HG03565 (cell line): Measurements from ENCODE around the gene TPMT.
"Not testable (repeated sequence)": the region's sequence is repeated elsewhere in the genome, so short reads cannot be mapped to it uniquely, and the experiment has no call there.

ENCODE experiments used
- ATAC-seq: cut with Tn5 transposase; IDR thresholded peaks from one replicate; pipeline ENCODE4 v1.9.1; 2021; ENCODE audit warnings: mild to moderate bottlenecking, moderate library complexity; ENCODE audit not compliant: unreplicated experiment

The TPMT gene

DNA sequence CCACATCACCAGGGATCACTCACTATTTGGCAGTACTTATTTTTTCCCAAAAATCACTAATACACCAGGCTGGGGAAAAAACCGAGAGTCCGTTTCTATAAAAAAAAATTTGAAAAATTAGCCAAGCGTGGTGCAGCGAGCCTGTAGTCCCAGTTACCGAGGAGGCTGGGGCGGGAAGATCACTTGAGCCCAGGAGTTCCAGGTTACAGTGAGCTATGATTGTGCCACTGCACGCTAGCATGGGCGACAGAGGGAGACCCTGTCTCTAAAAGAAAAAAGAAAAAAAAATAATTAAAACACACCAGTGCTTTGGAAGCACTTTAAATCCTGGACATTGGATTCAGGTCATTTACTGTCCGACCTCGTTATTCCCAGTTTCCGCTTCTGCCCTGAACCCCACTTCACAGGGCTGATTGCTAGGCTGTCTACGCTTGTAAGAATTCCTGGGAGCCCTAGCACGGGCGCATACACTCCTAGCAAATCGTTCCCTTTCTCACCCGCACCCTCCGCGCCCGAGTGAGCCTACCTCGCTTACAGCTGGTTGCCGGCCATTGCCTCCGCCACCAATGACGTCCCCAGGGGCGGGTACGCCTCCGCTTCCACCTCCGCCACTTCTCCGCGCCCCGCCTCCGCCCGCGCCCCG, at the start of gene TPMT:
Gene TPMT (minus strand): TSS at position 571 of the 643 bp plus-strand sequence. CDS start 5,950 bp downstream, outside the sequence.
- peak; percentile 31 for ATAC-seq

DNA sequence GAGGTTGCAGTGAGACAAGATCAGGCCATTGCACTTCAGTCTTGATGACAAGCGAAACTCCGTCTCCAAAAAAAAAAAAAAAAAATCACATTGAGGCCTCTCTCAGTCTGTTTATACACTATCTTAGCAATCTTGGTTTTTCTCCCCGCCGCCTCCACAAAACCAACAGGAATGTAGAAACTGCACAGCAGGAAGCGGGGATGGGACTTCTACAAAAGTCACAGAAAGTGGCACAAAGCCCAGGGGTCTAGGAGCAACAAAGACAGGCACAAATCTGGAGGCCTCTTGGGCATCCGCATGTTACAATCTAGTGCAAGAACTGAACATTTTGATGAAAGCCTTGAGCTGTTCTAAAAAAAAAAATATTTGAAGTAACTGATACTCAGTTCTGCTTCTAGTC, 48.9 kb upstream of the TPMT start:
- ATAC-seq, result no peak

DNA sequence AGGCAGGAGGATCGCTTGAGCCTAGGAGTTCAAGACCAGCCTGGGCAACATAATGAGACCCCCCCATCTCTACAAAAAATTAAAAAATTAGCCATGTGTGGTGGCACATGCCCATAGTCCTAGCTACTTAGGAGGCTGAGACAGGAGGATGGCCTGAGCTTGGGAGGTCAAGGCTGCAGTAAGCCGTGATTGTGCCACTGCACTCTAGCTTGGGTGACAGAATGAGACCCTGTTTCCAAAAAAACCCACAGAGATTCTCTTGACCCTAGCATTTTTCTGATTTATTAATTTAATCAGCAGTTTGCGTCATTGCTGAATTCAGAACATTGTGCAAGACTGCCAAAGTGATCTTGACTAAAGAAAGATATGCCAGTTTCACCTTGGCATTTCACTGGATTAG, 37.1 kb upstream of the TPMT start:
- no peak for ATAC-seq

DNA sequence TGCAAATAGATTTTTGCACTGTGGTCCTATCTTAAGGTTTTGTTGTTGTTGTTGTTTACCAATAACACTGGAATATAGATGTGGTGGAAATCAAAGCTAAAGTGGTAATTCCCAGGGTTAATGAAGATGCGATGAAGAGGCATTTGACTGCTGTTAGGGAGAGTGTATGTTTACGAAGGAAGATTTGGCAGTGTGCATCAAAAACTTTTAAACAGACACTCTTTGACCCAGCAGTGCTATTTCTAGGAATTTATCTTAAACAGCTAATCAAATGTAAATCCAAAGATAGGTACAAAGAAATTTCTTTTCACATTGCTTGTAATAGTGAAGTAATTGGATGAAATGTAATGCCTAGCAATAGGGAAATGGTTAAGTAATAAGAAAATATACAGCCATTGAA, 34.3 kb upstream of the TPMT start:
- ATAC-seq, result no peak

GRCh38 chr6:18187701-18188100, 32.8 kb upstream of the TPMT start:
- no peak for ATAC-seq

- ATAC-seq, result no peak
These were observed 31.8 kb upstream of the TPMT start for GRCh38 chr6:18186540-18187250.

DNA sequence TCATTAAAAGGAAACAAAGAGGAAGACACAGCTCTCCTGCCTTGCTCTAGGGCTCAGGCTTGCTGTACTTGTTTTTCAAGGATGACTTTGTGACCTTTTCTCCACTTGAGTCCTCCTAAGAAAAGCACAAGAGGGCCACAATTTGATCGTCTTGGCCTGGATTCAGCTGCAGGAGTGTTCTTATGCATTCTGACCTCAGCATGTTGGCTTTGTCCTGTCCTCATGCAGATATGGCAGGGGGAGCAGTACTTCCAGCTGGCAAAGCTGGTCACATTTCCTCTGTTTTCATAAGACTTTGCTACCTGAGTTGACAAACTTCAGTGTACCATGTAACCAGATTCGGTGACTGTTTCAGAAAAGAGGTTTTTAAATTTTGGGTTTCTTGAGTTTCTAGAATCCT, 31.2 kb upstream of the TPMT start:
- ATAC-seq, result no peak

DNA sequence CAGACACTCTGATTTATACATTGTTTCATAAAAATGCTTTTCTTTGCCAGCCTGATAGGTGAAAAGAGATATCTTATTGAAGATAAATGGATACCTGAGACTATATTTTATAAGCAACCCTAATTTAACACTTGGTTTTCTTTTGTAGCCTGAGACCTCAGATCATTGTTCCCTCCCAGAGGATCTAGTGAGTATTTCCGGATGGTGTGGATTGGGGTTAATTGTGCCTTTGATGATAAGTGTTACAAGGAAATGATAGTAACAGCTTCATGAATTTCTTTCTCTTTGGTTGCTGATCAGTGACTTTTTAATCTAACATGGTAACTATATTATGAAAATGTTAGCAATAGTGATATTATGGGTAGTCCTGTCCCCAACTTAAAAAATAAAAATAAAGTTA, 30.7 kb upstream of the TPMT start:
- ATAC-seq, result no peak

DNA sequence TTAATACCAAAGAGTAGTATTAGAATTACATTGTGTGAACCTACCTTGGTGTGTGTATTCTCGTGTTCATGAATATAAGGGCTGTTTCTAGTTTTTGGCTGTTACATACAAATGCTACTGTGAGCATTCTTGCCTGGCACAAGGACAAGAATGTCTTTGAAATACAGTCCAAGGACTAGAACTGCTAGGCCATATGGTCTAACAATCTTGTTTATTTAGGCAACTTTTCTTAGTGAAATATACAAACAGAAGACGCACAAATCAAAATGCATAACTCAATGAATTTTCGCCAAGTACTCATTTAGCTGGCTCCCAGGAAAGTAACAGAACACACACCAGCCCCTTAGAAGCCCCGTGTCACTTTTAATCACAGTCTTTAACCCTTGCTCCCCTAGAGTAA, 28.9 kb upstream of the TPMT start:
- ATAC-seq, result no peak

- no peak for ATAC-seq
These were observed 27.7 kb upstream of the TPMT start for GRCh38 chr6:18182568-18182967.

- ATAC-seq, result no peak
These were observed 25.0 kb upstream of the TPMT start for GRCh38 chr6:18179770-18180356.

GRCh38 chr6:18178960-18179615, 24.2 kb upstream of the TPMT start:
- ATAC-seq, result no peak

- no peak for ATAC-seq
These were observed 22.5 kb upstream of the TPMT start for GRCh38 chr6:18177286-18177965.

GRCh38 chr6:18176198-18176597, 21.3 kb upstream of the TPMT start:
- ATAC-seq, result not testable (repeated sequence)

DNA sequence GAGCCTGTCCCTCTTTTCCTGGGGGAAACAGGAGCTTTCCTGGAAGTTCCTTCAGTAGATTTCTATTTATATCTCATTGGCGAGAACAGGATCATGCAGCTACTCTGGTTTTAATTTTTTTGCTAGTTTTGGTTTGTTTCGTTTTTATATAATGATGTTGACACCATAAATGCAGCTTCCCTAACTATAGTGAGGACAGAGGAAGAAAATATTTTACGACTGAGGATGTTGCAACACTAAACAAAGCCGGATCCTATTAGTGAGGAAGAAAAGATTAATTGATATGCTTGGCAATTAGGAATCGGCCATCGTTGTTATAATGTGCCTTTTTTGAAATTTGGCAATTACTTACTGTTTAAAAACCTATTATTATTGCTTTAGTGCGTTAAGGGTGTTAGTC, 17.0 kb upstream of the TPMT start:
- no peak for ATAC-seq

DNA sequence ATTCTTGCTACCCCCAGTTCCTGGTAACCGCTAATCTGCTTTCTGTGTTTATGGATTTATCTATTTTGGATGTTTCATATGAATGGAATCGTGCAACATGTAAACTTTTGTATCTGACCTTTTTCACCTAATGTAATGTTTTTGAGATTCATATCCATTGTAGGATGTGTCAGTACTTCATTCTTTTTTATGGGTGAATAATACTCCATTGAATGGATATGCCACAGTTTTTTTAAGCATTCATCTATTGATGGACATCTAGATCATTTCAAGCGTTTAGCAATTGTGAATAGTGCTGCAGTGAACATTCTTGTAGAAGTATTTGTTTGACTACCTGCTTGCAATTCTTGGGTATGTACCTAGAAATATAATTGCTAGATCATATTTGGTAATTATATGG, 13.4 kb upstream of the TPMT start:
- ATAC-seq, result no peak

GRCh38 chr6:18166312-18167036, 11.6 kb upstream of the TPMT start:
- ATAC-seq, result no peak

GRCh38 chr6:18165751-18166150, 10.9 kb upstream of the TPMT start:
- no peak for ATAC-seq

DNA sequence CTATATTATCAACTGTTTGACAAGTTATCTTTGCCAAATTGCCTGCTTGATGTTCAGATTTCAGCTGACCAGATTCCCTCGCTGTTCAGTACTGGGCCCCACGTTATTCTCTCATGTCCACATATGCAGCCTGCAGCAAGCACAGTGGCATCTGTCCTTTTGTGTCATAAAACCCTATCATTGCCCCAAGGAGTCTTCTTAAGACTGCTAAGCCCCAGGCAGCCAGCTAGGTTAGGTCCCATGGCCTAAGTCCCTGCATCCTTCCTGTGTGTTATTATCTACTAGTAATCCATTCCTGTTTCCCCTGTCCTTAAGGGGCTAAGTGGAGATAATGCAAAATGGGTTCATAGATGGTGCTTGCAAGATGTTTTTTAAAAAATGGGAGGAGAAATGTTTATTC, 7.5 kb upstream of the TPMT start:
- ATAC-seq, result no peak

- ATAC-seq, result no peak
These were observed 6.6 kb upstream of the TPMT start for GRCh38 chr6:18161431-18161830.

DNA sequence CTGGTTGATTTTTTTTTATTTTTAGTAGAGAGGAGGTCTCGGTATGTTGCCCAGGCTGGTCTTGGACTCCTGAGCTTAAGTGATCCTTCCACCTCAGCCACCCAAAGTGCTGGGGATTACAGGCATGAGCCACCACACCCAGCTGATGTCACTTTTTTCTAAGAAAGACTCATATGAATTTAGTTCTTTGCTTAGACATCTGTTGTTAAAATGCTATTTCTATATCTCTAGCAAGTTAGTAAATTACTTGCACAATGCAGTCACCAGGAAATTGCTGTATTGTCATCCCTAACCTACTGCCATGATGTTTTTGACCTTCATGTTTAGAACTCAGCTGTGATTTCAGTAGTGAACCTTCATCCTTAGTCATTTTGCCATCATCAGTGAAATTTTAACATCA, 6.0 kb upstream of the TPMT start:
- ATAC-seq, result no peak
